ENCODE results near the gene CRYBA4. TPM values are rescaled to one million over a fixed set of nuclear protein-coding genes. Genes with fewer than 3 reads are reported as not detected.

The CRYBA4 gene
- total RNA-seq, 1 experiment from 2014 or later = 0.52 TPM

- H3K27ac ChIP-seq (ENCODE audit: insufficient read length, low read depth, low read length) = no peak overlapping the region
Observed at GRCh38 chr22:26674211-26675190, 52.7 kb downstream of the CRYBA4 start.

More at GRCh38 chr22:26674211-26675190, 52.7 kb downstream of the CRYBA4 start:
- Histone ChIP-seq H4K8ac (replicated peaks; ENCODE audit: insufficient read length, low read depth, low read length) (no peak overlapping the region), H4K5ac (ENCODE audit: insufficient read length, low read depth, low read length) (no peak overlapping the region), H2BK20ac (ENCODE audit: low read depth, low read length, poor library complexity, severe bottlenecking) (no peak overlapping the region), H3K56ac (ENCODE audit: insufficient read length, low read depth, low read length) (no peak overlapping the region), H3K18ac (ENCODE audit: insufficient read length, low read depth, low read length) (no peak overlapping the region), H2AFZ (ENCODE audit: low read length) (no peak overlapping the region), H3K9ac (ENCODE audit: extremely low read depth, insufficient read length, low read length) (no peak overlapping the region), H3K79me2 (ENCODE audit: insufficient read depth, low read length) (no peaks in the 10 kb centered on the region), H3K27me3 (ENCODE audit: insufficient read depth, low read length) (no peaks in the 10 kb centered on the region), H3T11ph (ENCODE audit: low read length) (no peak overlapping the region), H2BK5ac (ENCODE audit: insufficient read length, low read length) (no peak overlapping the region), H3K14ac (ENCODE audit: insufficient read depth, low read length) (no peak overlapping the region), H3K9me3 (ENCODE audit: control insufficient read depth, low read depth, low read length) (no peaks in the 10 kb centered on the region), H3K4ac (ENCODE audit: low read depth, low read length) (no peak overlapping the region), H2BK12ac (ENCODE audit: insufficient read length, low read depth, low read length) (no peak overlapping the region), H3K4me2 (ENCODE audit: insufficient read depth, insufficient read length, low read length) (peak overlapping the region; percentile 64), H4K91ac (ENCODE audit: insufficient read length, low read depth, low read length) (no peak overlapping the region), H2BK15ac (ENCODE audit: low read depth, low read length) (no peak overlapping the region), H4K20me1 (ENCODE audit: control insufficient read depth, insufficient read depth, insufficient read length) (no peaks in the 10 kb centered on the region), H3K79me1 (ENCODE audit: insufficient read depth, low read depth, low read length, poor library complexity, severe bottlenecking) (no peaks in the 10 kb centered on the region), H3K23me2 (ENCODE audit: insufficient read length, low read depth, low read length, poor library complexity, severe bottlenecking) (peaks cover 8% of the 10 kb centered on the region), H3K23ac (ENCODE audit: insufficient read length, low read depth, low read length) (no peak overlapping the region), H2BK120ac (ENCODE audit: low read depth, low read length, poor library complexity, severe bottlenecking) (no peak overlapping the region), H3K4me1 (ENCODE audit: insufficient read depth, low read length) (peaks cover 7% of the 10 kb centered on the region; the same call in 1 of the 2 replicates), H2AK5ac (ENCODE audit: insufficient read length, low read length) (no peak overlapping the region)
- peaks cover 8 to 24% (median 14%) of the 10 kb centered on the region in 3 experiments; a peak in 5 of 7 replicates for H3K36me3 Mint-ChIP-seq (ENCODE audit: insufficient read depth in 1 of 3, low read depth in 3 of 3)
- peaks cover 60 to 79% of the 10 kb centered on the region in 2 experiments for H3K4me1 Mint-ChIP-seq
- peak overlapping the region; percentile 82 to 87 for H3K4me3 Mint-ChIP-seq
- H3K27me3 Mint-ChIP-seq (ENCODE audit: low read depth) = no peaks in the 10 kb centered on the region
- H3K9me3 Mint-ChIP-seq = no peaks in the 10 kb centered on the region
- TF ChIP-seq, protein P1, sequence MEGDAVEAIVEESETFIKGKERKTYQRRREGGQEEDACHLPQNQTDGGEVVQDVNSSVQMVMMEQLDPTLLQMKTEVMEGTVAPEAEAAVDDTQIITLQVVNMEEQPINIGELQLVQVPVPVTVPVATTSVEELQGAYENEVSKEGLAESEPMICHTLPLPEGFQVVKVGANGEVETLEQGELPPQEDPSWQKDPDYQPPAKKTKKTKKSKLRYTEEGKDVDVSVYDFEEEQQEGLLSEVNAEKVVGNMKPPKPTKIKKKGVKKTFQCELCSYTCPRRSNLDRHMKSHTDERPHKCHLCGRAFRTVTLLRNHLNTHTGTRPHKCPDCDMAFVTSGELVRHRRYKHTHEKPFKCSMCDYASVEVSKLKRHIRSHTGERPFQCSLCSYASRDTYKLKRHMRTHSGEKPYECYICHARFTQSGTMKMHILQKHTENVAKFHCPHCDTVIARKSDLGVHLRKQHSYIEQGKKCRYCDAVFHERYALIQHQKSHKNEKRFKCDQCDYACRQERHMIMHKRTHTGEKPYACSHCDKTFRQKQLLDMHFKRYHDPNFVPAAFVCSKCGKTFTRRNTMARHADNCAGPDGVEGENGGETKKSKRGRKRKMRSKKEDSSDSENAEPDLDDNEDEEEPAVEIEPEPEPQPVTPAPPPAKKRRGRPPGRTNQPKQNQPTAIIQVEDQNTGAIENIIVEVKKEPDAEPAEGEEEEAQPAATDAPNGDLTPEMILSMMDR (conservative IDR thresholded peaks at IDR 0.05) = no peak
- no peak overlapping the region; a peak in 1 of 7 replicates for H3K27ac Mint-ChIP-seq
- no CpG with 5 or more reads among the region's 9 CpGs for WGBS (ENCODE audit: extremely low coverage, insufficient read length, low lambda C conversion rate)
- no peak for DNase-seq
